ENCODE measurements around the gene TARS2. TPM values are rescaled to one million over a fixed set of nuclear protein-coding genes. Genes with fewer than 3 reads are reported as not detected.

The TARS2 gene, protein sequence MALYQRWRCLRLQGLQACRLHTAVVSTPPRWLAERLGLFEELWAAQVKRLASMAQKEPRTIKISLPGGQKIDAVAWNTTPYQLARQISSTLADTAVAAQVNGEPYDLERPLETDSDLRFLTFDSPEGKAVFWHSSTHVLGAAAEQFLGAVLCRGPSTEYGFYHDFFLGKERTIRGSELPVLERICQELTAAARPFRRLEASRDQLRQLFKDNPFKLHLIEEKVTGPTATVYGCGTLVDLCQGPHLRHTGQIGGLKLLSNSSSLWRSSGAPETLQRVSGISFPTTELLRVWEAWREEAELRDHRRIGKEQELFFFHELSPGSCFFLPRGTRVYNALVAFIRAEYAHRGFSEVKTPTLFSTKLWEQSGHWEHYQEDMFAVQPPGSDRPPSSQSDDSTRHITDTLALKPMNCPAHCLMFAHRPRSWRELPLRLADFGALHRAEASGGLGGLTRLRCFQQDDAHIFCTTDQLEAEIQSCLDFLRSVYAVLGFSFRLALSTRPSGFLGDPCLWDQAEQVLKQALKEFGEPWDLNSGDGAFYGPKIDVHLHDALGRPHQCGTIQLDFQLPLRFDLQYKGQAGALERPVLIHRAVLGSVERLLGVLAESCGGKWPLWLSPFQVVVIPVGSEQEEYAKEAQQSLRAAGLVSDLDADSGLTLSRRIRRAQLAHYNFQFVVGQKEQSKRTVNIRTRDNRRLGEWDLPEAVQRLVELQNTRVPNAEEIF
- 27.9 TPM for polyA plus RNA-seq (ENCODE audit: insufficient read length)

DNA sequence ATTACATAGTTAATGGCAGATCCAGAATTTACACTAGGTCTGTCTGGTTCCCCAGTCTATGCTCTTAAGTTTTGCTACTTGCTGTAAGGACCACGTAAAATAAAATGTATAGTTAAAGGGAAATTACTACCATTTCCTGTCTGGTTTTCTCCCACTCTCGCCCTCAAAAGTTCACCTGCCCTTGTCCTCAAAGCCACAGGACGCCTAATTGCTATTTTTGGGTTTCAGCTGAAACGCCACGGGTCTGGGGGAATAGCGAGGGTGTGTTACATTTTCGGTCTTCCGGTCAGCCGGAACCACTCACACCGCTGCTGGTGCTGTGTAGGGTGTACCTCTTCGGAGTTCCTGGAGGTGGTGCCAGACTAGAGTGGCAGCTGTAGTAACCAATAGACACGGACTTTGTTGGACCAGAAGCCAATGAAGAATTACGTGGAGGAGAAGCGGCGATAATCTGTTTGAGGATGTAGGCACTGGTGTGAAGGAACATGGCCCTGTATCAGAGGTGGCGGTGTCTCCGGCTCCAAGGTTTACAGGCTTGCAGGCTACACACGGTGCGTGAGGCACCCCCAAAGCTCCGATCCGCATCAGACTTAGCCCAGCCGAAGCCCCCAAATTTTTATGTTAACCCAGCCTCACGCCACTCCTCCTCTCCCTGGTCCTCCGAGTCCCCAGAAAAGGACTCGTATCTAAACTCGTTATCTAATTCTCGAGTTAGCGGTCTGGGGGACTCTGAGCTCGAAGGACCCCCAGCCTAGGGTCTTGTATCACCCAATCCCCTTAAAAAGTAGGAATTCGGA lies at the start of gene TARS2:
Gene TARS2 (plus strand): TSS at position 454 of the 797 bp plus-strand sequence. CDS start 32 bp downstream, at position 486.
- peak; percentile 96 for DNase-seq

DNA sequence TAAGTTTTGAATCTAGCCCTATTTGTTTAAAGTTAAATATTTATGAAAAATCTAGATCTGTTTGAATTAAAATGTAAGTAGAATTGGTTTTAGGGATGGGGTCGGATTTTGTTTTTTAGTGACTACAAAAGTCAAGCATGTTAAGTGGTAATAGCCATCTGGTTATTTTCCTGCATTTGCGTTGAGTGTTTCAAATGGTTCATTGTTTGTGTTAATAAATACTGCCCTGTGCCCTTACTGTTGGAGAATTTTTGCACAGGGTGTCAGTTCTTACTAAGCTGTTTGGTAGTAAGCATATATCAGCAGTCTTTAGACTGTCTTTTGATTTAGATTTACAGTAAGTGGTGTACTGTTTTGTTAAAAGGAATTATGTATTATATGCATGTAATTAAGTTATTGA lies 46.1 kb upstream of the TARS2 start:
- DNase-seq, result no peak

DNA sequence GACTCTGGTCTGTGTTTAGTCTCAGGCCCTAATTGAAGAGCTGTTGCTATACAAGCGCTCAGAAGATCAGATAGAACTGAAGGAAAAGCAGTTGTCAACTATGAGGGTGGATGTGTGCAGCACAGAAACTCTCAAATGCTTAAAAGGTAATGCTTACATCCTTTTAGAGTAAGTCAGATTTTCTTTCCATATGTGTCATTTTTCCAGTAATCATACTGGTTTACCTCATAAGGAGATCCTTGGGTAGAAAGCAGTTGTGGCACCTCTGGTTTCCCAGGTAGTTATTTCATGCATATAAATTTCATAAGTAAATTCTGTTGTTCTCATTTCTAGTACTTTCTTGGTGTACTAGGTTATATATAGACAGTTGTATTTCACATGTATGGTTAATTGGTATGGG lies 43.0 kb upstream of the TARS2 start:
- DNase-seq, result no peak

GRCh38 chr1:150456146-150456647 lies 31.0 kb upstream of the TARS2 start:
- no peak for DNase-seq

DNA sequence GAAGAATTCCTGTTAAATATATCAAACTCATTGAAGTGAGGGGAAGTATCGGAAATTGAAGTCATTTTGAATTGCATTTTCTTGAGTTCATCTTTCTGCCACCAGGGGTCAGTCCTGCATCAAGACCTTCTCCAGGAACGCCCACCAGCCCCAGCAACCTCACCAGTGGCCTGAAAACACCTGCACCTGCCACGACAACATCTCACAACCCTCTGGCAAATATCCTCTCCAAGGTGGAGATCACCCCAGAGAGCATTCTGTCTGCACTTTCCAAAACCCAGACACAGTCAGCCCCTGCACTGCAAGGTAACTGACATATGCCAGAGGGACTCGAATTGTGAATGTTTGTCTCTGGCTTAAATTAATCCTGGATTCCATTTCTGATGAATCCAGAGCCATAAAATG lies 22.8 kb upstream of the TARS2 start:
- DNase-seq, result peak; percentile 36

GRCh38 chr1:150466964-150467363 lies 20.3 kb upstream of the TARS2 start:
- no peak for DNase-seq

- no peak for DNase-seq
Observed at GRCh38 chr1:150469291-150469690, 17.9 kb upstream of the TARS2 start.

- no peak for DNase-seq
Observed at GRCh38 chr1:150472601-150473200, 14.5 kb upstream of the TARS2 start.

GRCh38 chr1:150473659-150474058 lies 13.6 kb upstream of the TARS2 start:
- DNase-seq, result no peak

- no peak for DNase-seq
Observed at GRCh38 chr1:150474869-150475268, 12.3 kb upstream of the TARS2 start.

DNA sequence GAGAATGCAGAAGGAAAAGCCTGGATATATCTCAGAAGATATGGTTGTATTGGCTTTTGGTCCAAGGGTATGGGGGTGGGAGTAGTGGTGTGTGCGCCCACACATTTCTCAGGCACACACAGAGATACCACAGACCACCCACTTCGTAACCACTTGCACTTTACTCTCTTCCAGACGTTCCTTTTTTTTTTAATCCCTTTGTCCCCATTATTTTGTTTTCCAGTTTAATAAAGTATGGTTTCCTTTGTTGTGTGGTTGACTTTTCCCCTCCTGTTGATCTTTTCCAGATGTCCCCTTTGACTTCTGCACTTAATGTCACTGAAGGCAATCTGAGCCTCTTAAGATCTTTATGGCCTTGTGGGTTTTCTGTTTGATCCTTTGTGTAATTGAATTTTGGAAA lies 10.5 kb upstream of the TARS2 start:
- DNase-seq, result no peak

GRCh38 chr1:150477320-150477719 lies 9.9 kb upstream of the TARS2 start:
- no peak for DNase-seq

DNA sequence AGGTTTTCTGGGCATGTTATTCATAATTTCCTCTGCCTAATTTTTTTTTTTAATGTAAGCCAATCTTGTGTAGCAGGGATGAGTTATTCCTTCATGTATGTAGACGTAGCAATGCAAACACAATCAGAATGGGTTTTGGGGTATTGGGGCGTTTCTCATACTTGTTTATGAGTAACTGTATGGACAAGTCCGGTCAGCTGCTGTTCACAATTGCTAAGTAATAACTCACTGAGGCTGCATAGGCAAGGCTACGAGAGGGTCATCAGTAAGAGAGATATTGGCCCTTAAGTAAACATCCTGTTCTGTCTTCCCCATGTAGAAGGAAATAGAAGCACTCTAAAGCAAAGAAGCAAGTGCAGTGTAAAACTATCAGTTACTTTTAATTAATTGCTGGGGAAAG lies 9.5 kb upstream of the TARS2 start:
- DNase-seq, result no peak

GRCh38 chr1:150479370-150479769 lies 7.8 kb upstream of the TARS2 start:
- DNase-seq, result no peak

DNA sequence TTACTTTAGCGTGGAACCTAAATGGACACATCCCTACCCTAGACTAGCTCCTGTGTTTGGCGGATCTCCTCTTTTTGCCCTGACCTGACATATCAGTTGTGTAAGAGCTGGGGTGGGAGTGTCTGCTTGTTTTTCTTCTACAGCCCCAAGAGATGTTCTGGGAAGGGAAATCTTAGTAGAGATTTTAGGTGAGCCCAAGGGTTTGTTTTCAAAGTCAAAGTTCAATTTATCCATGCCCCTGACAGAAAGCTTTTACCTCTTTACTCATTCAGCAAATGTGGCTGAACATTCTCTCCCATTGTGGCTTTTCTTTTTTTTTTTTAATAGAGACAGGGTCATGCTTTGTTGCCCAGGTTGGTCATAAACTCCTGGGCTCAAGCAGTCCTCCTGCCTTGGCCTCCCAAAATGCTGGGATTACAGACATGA lies 7.3 kb upstream of the TARS2 start:
- no peak for DNase-seq

DNA sequence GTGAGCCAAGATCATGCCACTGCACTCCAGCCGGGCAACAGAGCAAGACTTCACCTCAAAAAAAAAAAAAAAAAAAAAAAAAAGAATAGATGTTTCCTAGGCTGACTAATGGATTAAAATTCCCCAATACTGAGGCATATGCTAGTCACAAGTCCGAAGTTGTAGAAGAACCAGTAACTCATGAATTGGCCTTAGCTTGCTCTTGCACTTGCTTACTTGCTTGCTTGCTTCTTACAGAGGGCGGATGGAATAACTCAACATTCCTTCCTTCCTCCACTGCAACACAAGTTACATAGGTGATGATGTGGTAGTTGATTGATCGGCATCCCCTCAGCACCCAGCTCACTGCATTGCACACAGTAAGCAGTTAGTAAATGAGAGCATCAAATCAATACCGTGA lies 2.8 kb upstream of the TARS2 start:
- no peak for DNase-seq

- DNase-seq, result no peak
Observed at GRCh38 chr1:150484861-150485260, 2.4 kb upstream of the TARS2 start.

- no peak for DNase-seq
Observed at GRCh38 chr1:150487763-150488115, 520 bp downstream of the TARS2 start.

GRCh38 chr1:150493175-150493574 lies 6.0 kb downstream of the TARS2 start:
- DNase-seq, result no peak

DNA sequence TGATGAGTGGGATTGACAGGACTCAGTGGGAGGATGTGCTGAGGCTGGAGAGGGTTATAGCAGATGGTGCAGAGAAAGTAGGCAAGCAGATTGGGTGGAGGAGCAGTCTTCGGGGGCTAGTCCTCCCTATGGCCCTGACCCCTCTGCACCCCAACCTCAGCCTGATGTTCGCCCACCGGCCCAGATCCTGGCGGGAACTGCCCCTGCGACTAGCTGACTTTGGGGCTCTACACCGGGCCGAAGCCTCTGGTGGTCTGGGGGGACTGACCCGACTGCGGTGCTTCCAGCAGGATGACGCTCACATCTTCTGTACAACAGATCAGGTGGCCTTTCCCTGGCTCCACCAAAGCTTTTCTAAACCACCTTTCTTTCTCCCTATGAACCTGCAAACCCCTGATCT lies 11.1 kb downstream of the TARS2 start:
- DNase-seq, result no peak

- DNase-seq, result no peak
Observed at GRCh38 chr1:150505431-150505830, 18.2 kb downstream of the TARS2 start.
